GM12801 (cell line): ENCODE results near the gene CGREF1.

Experiments
- CTCF ChIP-seq: IDR thresholded peaks from one replicate; pipeline ENCODE4 v1.5.1; 2011; ENCODE audit warnings: control low read depth; ENCODE audit not compliant: insufficient read length; ENCODE audit errors: extremely low read depth

CGREF1 gene

GRCh38 chr2:27118525-27119329, at the start of gene CGREF1:
TSS of gene CGREF1 (minus strand) at chr2:27119128. CDS start at chr2:27104366, 14,762 bp downstream.
- TF ChIP-seq CTCF = no peak

GRCh38 chr2:27164960-27165763, 46.2 kb upstream of the CGREF1 start:
- no peak for TF ChIP-seq CTCF

- no peak for TF ChIP-seq CTCF
Observed at GRCh38 chr2:27162151-27163121, 43.5 kb upstream of the CGREF1 start.

- no peak for TF ChIP-seq CTCF
Observed at GRCh38 chr2:27160191-27160590, 41.3 kb upstream of the CGREF1 start.

GRCh38 chr2:27159271-27159670, 40.3 kb upstream of the CGREF1 start:
- no peak for TF ChIP-seq CTCF

GRCh38 chr2:27158468-27158867, 39.5 kb upstream of the CGREF1 start:
- no peak for TF ChIP-seq CTCF
